GM19351 (cell line): ENCODE measurements around the gene AKAP13.
"Not testable (repeated sequence)": the region's sequence is repeated elsewhere in the genome, so short reads cannot be mapped to it uniquely, and the experiment has no call there.

ENCODE experiments used
- ATAC-seq: cut with Tn5 transposase; IDR thresholded peaks from one replicate; pipeline ENCODE4 v1.9.1; 2021; ENCODE audit warnings: mild to moderate bottlenecking, moderate library complexity; ENCODE audit not compliant: unreplicated experiment

The AKAP13 gene

DNA sequence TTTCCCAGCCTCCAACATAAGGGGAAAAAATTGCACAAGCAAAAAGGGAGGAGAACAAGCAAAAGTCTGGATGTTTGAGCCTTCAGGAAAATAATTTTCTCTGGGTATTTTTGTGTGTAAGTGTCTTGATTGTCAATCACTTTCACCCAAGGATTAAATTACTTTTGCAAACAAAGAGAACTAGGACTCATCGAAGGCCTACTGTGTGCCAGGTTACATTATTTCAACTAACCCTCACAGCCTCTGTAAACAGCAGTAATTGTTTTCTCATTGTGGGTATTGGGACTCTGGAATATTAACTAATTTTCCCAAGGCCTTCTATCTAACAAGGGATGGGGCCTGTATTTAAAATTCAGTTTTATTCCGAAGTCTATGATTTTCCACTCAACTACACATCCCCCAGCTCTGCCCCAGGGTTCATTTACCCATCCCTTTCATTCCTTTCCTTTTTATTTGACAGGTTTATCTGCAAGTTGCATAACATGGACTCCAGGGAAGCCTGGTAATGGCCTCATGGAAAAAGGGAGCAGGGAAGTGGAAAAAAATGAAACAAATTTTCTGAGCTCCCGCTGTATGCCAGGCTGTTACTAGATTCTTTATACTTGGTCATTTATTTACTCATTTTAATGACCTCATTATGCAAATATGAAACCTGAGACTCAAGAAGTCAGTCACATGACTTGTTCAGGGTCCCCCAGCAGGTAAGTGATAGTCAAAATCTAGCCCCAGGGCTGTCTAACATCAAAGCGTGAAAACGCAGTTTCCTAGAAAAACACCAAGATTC, 32.9 kb upstream of the AKAP13 start:
- ATAC-seq, result not testable (repeated sequence)

GRCh38 chr15:85348048-85348766, 32.2 kb upstream of the AKAP13 start:
- ATAC-seq, result not testable (repeated sequence)

GRCh38 chr15:85349062-85349461, 31.3 kb upstream of the AKAP13 start:
- not testable (repeated sequence) for ATAC-seq

DNA sequence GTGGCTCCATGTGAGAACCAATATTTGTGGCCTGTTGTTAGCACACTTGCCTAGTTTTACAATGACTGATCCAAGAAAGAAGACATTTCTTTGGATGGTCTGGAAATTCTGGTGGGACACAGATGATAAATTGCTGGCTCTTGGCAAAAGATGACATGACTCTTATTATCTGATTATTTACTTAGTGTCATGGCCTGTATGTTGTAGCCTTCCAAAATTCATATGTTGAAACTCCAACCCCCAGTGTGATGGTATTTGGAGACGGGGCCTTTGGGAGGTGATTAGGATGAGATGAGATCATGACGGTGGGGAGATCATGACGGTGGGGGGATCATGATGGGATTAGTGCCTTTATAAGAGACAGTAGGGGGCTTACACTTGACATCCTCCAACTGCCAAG, 30.0 kb upstream of the AKAP13 start:
- no peak for ATAC-seq

DNA sequence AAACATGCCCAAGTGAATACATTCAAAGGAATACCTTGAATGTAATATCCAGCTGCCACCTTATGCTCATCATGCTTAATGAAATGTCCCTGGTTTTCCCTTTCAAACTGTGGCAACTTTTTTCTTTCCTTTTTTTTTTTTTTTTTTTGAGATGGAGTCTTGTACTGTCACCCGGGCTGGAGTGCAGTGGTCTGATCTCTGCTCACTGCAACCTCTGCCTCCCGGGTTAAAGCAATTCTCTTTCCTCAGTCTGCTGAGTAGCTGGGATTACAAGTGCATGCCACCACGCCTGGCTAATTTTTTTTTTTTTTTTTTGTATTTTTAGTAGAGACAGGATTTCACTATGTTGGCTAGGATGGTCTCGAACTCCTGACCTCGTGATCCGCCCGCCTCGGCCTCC, 28.9 kb upstream of the AKAP13 start:
- not testable (repeated sequence) for ATAC-seq

- no peak for ATAC-seq
Observed at GRCh38 chr15:85351965-85352364, 28.4 kb upstream of the AKAP13 start.

DNA sequence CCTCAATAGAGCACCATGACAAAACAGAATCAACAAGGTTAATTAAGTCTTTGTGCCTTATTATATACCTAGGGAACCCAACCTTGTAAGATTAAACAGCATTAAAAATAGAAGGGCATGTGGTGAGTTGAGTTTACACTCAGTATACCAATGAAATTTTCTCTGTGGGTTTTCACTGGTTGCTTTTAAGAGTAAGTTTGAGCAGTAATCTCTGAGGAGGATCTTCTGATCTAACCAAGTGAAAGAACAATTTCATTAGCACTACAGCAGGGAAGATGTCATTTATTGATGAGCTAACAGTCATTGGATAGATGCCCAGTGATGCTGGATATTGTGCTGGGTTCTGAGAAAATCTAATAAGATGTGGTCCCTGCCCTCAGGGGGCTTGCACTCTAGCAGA, 26.9 kb upstream of the AKAP13 start:
- no peak for ATAC-seq

DNA sequence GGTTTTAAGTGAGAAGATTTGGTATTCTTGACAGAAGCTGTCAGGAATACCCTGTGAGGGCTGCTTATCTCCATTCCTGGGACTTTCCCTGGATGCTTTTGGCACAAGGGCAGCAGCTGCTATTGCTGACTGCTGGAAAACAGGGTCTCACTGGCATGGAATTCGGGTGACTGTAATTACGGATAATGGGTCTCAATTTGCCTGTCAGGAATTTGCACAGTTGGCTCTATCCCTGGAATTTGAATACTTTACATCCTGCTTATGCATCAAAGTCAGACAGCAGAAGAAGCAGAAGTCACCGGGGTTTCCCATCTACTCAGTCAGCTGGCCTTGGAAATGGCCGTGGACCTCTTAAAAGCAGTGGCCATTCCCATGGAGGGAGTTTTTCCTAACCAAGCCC, 25.9 kb upstream of the AKAP13 start:
- no peak for ATAC-seq

DNA sequence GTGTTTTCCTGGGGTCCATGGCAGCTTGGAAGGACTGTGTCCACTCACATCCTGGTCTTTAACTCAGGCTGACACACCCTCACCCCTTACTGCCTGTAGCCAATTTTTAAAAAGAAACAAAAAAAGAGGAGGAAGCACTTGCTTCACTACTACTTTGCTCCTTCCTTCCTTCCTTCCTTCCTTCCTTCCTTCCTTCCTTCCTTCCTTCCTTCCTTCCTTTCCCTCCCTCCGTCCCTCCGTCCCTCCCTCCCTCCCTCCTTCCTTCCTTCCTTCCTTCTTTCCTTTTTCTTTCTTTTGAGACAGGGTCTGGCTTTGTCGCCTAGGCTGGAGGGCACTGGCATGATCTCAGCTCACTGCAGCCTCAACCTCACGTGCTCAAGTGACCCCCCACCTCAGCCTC, 25.5 kb upstream of the AKAP13 start:
- no peak for ATAC-seq

GRCh38 chr15:85356276-85356675, 24.1 kb upstream of the AKAP13 start:
- ATAC-seq, result no peak

- ATAC-seq, result peak; percentile 88
Observed at GRCh38 chr15:85361323-85361722, 19.1 kb upstream of the AKAP13 start.

- no peak for ATAC-seq
Observed at GRCh38 chr15:85362436-85363081, 17.8 kb upstream of the AKAP13 start.

GRCh38 chr15:85365980-85366379, 14.4 kb upstream of the AKAP13 start:
- no peak for ATAC-seq

DNA sequence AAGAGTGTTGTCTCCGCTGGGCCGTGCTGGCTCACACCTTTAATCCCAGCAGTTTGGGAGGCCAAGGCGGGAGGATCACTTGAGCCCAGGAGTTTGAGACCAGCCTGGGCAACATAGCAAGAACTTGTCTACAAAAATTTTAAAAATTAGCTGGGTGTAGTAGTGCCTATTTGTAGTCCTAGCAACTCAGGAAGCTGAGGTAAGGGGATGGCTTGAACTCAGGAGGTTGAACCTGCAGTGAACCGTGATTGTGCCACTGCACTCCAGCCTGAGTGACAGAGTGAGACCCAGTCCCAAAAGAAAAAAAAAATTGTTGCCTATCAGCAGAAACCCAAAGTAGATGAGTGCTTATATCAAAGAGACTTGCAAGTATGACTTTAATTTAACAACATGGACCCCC, 12.7 kb upstream of the AKAP13 start:
- ATAC-seq, result no peak

DNA sequence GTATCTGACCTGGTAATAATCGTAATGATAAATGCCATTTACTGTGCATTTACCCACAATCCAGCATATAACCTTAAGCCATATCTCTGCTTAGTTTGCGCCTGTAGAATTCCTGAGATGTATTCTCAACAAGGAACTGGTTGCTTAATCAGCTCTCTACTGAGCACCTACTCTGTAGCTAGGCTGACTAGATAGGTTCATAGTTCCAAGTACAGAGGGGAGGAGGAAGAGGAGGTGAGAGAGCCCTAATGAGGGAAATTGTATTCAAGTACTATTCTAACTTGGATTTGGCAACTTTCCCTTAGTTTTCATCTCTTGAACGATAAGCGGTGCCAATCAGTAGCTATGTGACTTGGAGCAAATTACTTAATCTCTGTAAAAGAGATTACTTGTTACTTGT, 5.6 kb upstream of the AKAP13 start:
- ATAC-seq, result no peak

- ATAC-seq, result no peak
Observed at GRCh38 chr15:85377269-85377668, 3.1 kb upstream of the AKAP13 start.

- no peak for ATAC-seq
Observed at GRCh38 chr15:85377986-85378385, 2.4 kb upstream of the AKAP13 start.

DNA sequence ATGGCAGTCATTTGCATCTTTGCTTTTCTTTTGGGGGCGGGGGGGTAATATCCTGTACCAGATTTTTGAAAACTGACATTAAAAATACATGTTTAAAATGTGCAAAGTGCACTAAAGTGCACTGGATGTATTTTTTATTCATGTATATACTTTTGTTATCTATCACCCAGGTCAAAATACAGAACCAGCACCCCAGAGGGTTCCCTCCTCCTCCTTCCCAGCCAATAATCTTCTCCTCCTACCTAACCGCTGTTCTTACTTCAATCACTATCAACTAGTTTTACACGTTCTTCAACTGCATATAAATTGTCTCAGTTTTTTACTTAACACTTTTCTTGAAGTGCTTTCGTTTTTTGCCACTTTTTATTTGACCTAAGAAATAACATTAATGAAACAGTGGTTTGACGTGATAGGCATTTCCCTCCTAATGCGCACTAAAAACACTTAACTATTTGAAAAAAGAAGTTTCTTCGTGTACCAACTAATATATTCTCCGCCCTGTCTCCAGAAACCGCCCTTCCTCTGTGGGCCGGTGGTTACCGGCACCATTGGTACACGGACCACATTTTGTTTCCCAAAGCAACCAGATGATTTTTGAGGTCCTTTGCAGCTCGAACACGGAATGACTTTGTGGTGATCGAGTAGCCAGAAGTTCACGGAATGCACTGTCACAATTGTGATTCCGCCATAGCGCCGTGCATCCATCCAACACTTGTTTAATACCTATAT, 836 bp upstream of the AKAP13 start:
- no peak for ATAC-seq

- ATAC-seq, result peak; percentile 32
Observed at GRCh38 chr15:85380812-85381642, 624 bp downstream of the AKAP13 start.
